ENCODE results near the gene THSD1.
"Not testable (repeated sequence)": the region's sequence is repeated elsewhere in the genome, so short reads cannot be mapped to it uniquely, and the experiment has no call there.

The THSD1 gene

DNA sequence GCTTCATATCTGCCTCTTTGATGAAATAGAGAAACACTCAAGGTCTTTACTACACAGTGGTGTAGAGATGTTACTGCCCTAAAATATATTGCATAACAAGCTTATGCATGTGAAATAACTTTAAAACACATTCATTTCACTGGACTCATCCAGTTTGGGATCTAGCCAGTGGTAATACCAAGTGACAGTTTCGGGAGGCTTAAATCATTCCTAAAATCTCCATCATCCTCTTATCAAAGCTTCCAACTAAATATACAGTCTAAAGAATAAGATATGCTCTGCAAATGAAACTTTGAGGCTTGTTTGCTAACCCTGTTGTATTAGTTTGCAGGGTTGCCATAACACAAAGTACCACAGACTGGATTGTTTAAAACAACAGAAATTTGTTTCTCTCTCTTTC lies 52.8 kb downstream of the THSD1 start:
- no peak for DNase-seq (ENCODE audit: low read depth)

DNA sequence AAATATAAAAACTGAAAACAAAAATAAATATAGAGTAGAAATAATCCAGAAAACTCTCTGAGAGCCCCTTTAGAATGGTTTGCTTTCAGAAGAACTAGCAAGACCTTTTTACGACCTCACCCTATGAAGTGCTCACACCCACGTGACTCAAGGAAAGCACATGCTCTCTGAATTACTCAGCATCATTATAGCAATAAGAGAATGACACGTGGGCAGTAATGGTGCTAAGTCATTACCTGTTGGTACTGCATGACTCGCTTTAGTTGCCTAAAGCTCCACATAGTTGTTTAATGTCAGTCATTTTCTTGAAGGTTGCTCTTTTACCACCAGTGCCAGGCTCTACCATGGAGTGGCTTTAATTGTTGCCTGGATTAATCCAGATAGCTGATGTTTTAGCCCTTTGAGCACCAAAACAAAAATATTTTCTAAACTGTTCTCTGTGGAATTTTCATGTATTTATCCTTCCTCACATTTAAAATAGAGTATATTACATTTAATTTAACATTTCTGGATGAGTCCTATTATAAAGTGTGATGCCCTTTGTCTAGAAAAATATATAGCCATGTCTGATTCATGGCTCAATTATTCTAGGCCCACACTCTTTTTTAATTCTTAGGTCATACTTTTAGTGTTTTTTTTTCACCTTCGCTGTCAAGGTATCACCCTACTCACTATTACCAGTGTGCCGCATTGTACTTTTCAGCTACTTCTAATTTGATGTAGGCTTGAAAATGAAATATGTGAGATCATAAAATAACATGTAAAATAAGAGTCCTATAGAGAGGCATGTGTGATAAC lies 56.8 kb downstream of the THSD1 start:
- no peak for DNase-seq (ENCODE audit: low read depth)

DNA sequence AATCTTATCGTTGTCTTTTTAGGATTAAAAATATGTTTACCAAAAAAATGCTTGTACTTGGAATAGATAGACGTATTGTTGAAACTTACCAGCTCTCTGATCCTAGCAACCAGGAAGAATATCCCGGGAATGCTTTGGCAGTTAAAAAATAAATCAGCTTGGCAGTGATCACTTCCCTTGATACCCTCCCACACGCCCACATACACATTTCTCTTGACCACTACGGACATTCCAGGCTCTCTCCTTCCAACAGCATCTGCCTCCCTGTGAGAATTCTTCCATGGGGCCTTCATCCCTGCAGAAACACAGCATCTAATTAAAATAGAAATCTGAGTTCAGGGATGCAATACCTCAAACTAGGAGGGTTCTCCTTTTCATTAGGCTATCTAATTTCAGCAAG lies 57.9 kb downstream of the THSD1 start:
- DNase-seq (ENCODE audit: low read depth): peak; percentile 53

DNA sequence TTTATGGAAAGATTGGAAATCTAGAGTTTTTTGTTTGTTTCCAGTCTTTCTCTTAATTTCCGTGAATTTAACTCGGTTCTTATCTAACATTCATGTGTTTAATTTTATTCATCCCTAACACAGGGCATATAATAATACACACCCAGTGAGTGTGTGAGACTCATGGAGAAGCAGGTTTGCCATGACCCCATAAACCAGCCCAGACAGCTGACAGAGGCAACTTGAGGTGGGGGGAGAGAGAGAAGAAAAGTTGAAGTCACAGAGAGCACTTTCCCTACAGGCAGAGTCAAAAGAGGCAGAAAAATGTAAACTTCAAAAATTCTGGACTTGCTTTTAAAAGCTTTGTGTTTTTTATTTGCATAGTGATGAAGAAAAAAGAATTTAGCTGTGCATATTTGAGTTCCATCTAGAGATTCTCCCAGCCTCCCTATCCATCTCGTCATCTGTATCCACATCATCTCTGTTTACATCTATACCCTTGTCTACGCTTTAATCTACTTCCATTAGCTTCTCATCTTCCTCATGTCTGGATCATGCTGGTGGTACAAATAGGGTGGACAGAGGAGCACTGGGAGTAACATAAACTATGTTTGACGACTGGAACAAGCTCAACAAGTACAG lies 60.2 kb downstream of the THSD1 start:
- no peak for DNase-seq (ENCODE audit: low read depth)

DNA sequence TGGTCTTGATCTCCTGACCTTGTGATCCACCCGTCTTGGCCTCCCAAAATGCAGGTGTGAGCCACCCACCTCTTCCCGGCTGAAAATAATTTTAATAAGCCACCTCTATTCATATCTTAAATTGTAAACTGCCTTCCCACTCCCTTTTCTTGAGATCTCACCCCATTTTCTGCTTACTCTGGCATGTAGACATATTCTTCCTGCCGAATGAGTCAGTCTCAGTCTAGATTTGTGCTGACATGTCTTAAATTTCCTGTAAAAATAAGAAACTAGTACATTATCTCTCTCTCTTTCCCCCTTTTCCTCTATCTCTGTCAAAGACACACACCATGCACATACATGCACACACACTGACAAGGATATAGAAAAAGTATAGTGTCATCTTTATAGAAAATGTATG lies 60.9 kb downstream of the THSD1 start:
- DNase-seq (ENCODE audit: low read depth): no peak

DNA sequence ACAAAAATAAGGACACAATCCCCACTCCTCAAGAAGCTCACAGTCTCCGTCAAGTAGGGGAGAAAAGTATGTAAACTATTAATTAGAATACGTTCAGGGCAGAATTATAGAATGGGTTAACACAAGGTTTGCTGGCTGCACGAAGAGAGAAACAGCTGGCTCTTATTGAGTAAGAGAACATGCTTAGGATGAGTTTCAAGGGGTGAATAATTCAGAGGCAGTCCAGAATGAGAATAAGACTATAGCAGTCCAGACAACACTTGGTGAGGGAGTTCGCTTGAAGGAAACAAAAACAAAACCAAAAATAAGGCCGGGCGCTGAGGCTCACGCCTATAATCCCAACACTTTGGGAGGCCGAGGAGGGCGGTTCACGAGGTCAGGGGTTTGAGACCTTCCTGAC lies 61.9 kb downstream of the THSD1 start:
- DNase-seq (ENCODE audit: low read depth): no peak

DNA sequence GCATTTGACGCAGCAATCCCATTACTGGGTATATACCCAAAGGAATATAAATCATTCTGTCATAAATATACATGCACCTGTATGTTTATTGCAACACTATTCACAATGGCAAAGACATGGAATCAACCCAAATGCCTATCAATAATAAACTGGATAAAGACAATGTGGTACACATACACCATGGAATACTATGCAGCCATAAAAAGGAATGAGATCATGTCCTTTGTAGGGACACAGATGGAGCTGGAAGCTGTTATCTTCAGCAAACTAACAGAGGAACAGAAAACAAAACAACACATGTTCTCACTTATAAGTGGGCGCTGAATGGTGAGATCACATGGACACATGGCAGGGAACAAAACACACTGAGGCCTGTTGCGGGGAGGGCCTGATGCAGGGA lies 63.8 kb downstream of the THSD1 start:
- DNase-seq (ENCODE audit: low read depth): not testable (repeated sequence)

DNA sequence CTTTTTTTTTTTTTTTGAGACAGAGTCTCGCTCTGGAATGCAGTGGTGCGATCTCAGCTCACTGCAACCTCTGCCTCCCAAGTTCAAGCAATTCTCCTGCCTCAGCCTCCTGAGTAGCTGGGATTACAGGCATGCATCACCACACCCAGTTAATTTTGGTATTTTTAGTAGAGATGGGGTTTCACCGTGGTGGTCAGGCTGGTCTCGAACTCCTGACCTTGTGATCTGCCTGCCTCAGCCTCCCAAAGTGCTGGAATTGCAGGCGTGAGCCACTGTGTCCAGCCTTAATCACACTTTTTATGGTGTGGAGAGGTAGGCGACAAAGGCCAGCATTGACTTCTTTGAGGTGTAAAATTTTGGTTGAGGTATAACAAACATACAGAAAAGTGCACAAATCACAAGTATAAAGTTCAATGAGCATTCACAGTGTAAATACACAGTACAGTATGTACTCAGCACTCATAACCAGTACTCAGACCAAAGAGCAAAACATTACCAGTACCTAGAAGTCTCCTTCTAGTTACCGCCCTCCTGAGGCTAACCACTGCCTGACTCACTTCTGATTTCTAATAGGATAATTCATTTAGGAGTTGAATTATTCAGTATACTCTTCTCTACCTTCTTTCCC lies 68.0 kb downstream of the THSD1 start:
- DNase-seq (ENCODE audit: low read depth): not testable (repeated sequence)

DNA sequence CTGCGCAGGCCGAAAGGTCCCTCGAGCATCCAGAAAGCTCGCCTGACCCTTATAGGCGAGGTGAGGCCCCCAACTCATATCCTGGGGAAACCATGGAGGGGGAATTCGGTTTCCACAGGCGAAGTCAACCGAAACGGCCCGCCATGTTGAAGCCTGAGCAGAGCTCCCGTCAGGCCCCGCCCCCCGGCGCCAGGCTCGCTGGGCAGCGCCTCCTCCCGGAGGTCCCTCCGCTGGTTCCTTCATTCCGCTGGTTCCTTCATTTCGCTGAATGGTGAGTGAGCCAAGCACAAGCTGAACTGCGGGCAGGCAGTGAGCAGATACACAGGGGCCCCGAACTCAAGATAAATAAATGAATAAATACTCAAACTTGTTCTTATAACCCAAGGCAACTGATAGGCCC lies 71.9 kb downstream of the THSD1 start:
- not testable (repeated sequence) for DNase-seq (ENCODE audit: low read depth)

DNA sequence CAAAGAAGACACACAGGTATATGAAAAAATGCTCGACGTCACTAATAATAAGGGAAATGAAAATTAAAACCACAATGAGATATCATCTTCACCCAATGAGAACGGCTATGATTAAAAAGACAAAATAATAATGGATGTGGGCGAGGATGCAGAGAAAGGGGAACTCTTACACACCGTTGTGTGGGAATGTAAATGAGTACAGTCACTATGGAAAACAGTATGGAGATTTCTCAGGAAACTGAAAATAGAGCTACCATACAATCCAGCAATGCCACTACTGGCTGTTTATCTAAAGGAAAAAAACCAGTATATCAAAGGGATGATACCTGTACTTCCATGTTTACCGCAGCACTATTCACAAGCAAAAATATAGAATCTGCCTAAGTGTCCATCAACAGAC lies 74.1 kb downstream of the THSD1 start:
- DNase-seq (ENCODE audit: low read depth): not testable (repeated sequence)
